HL-60 (cell line): ENCODE measurements around the gene ZNF610.

Experiments
- DNase-seq, 2 experiments: peaks; one replicate each; pipeline ENCODE4 v3.0.0-alpha.2; 2010 to 2020; ENCODE audit warnings: low read depth in 1 of 2, low spot score in 1 of 2
- H3K27ac ChIP-seq: fragments of 250-450 bp; sonication (Bioruptor Pico); replicated peaks from 2 replicates; pipeline ENCODE4 v1.5.1; 2020; ENCODE audit warnings: mild to moderate bottlenecking, moderate library complexity
- H3K27me3 ChIP-seq: fragments of 250-450 bp; sonication (Bioruptor Pico); 2 replicates; pipeline ENCODE4 v1.5.1; 2021; ENCODE audit warnings: mild to moderate bottlenecking, moderate library complexity; ENCODE audit not compliant: insufficient read depth, poor library complexity, severe bottlenecking
- H3K4me3 ChIP-seq: replicated peaks from 2 replicates; pipeline ENCODE4 v1.5.1; 2011; ENCODE audit warnings: mild to moderate bottlenecking, control low read depth, low read length; ENCODE audit not compliant: insufficient read depth
- CTCF ChIP-seq: IDR thresholded peaks from one replicate; pipeline ENCODE4 v1.5.1; 2011; ENCODE audit warnings: low read length, control low read depth, inconsistent platforms; ENCODE audit not compliant: insufficient read depth
- GABPA ChIP-seq: IDR thresholded peaks from 2 replicates; pipeline ENCODE4 v1.6.1; 2012; ENCODE audit warnings: low read depth
- POLR2AphosphoS5 ChIP-seq: IDR thresholded peaks from 2 replicates; pipeline ENCODE4 v1.6.1; 2012; ENCODE audit warnings: low read depth
- REST ChIP-seq: IDR thresholded peaks from 2 replicates; pipeline ENCODE4 v1.6.1; 2012; ENCODE audit warnings: low read depth; ENCODE audit not compliant: insufficient replicate concordance
- SPI1 ChIP-seq: IDR thresholded peaks from 2 replicates; pipeline ENCODE4 v1.6.1; 2012; ENCODE audit warnings: low read depth, mild to moderate bottlenecking, borderline replicate concordance

The ZNF610 gene

GRCh38 chr19:52410276-52410675 is 74.2 kb downstream of the ZNF610 start:
- no peak for DNase-seq
- Histone ChIP-seq H3K27me3 (no peaks in the 10 kb centered on the region), H3K4me3 (no peak overlapping the region), H3K27ac (no peak overlapping the region)
- TF ChIP-seq POLR2AphosphoS5, result no peak
- no peak for TF ChIP-seq SPI1
- no peak for TF ChIP-seq REST
- TF ChIP-seq CTCF, result no peak
- no peak for TF ChIP-seq GABPA

- Histone ChIP-seq H3K27me3 (no peaks in the 10 kb centered on the region), H3K4me3 (no peak overlapping the region), H3K27ac (no peak overlapping the region)
- no peak for DNase-seq
- TF ChIP-seq REST, result no peak
- no peak for TF ChIP-seq POLR2AphosphoS5
- TF ChIP-seq GABPA, result no peak
- TF ChIP-seq SPI1, result no peak
- TF ChIP-seq CTCF, result no peak
Observed at GRCh38 chr19:52415711-52416110, 79.7 kb downstream of the ZNF610 start.
